GF-D8 (cell line): ENCODE measurements around the gene NFASC.

ENCODE experiments used
- DNase-seq: peaks from one replicate; lab custom pipeline; 2025; lab: John Stamatoyannopoulos, UW

Gene NFASC

GRCh38 chr1:204870160-204870912, at the start of gene NFASC:
TSS of gene NFASC (plus strand) at chr1:204870862. CDS start at chr1:204944316, 73,454 bp downstream.
- DNase-seq: no peak

- DNase-seq: no peak
Measured at GRCh38 chr1:204821476-204821875, 49.2 kb upstream of the NFASC start.

GRCh38 chr1:204821924-204822323, 48.7 kb upstream of the NFASC start:
- DNase-seq: no peak

GRCh38 chr1:204826970-204827369, 43.7 kb upstream of the NFASC start:
- no peak for DNase-seq

GRCh38 chr1:204828352-204828850, 42.3 kb upstream of the NFASC start:
- no peak for DNase-seq

GRCh38 chr1:204829133-204829825, 41.4 kb upstream of the NFASC start:
- no peak for DNase-seq

GRCh38 chr1:204830747-204831146, 39.9 kb upstream of the NFASC start:
- DNase-seq: no peak

- no peak for DNase-seq
Measured at GRCh38 chr1:204831186-204831585, 39.5 kb upstream of the NFASC start.

- DNase-seq: no peak
Measured at GRCh38 chr1:204834336-204834735, 36.3 kb upstream of the NFASC start.

GRCh38 chr1:204834752-204835151, 35.9 kb upstream of the NFASC start:
- no peak for DNase-seq

GRCh38 chr1:204835737-204836136, 34.9 kb upstream of the NFASC start:
- no peak for DNase-seq

GRCh38 chr1:204836856-204837255, 33.8 kb upstream of the NFASC start:
- DNase-seq: no peak

- no peak for DNase-seq
Measured at GRCh38 chr1:204837440-204838084, 33.1 kb upstream of the NFASC start.

GRCh38 chr1:204841316-204841715, 29.3 kb upstream of the NFASC start:
- no peak for DNase-seq

GRCh38 chr1:204841798-204842197, 28.9 kb upstream of the NFASC start:
- no peak for DNase-seq

- no peak for DNase-seq
Measured at GRCh38 chr1:204842369-204842768, 28.3 kb upstream of the NFASC start.

- no peak for DNase-seq
Measured at GRCh38 chr1:204842892-204843291, 27.8 kb upstream of the NFASC start.

GRCh38 chr1:204846546-204846945, 24.1 kb upstream of the NFASC start:
- no peak for DNase-seq

- DNase-seq: no peak
Measured at GRCh38 chr1:204848579-204848978, 22.1 kb upstream of the NFASC start.

GRCh38 chr1:204852854-204853253, 17.8 kb upstream of the NFASC start:
- DNase-seq: no peak

GRCh38 chr1:204853436-204853835, 17.2 kb upstream of the NFASC start:
- DNase-seq: no peak

GRCh38 chr1:204854286-204854685, 16.4 kb upstream of the NFASC start:
- no peak for DNase-seq

- DNase-seq: no peak
Measured at GRCh38 chr1:204858363-204858821, 12.3 kb upstream of the NFASC start.
